Measurements from ENCODE around the gene ZBTB9.

Gene ZBTB9

GRCh38 chr6:33492093-33492492 is 37.7 kb downstream of the ZBTB9 start:
- in situ Hi-C loops (cut with MboI; ENCODE audit: low pct_unique_long_range_greater_than_20kb, low sequenced_read_pairs, unreplicated experiment), result no loop called here
- DNase-seq (ENCODE audit: low spot score), result no peak
- TF ChIP-seq, protein P1, sequence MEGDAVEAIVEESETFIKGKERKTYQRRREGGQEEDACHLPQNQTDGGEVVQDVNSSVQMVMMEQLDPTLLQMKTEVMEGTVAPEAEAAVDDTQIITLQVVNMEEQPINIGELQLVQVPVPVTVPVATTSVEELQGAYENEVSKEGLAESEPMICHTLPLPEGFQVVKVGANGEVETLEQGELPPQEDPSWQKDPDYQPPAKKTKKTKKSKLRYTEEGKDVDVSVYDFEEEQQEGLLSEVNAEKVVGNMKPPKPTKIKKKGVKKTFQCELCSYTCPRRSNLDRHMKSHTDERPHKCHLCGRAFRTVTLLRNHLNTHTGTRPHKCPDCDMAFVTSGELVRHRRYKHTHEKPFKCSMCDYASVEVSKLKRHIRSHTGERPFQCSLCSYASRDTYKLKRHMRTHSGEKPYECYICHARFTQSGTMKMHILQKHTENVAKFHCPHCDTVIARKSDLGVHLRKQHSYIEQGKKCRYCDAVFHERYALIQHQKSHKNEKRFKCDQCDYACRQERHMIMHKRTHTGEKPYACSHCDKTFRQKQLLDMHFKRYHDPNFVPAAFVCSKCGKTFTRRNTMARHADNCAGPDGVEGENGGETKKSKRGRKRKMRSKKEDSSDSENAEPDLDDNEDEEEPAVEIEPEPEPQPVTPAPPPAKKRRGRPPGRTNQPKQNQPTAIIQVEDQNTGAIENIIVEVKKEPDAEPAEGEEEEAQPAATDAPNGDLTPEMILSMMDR (IDR thresholded peaks at IDR 0.05; ENCODE audit: extremely low read depth, insufficient read depth, missing control alignments), result peak; percentile 19

GRCh38 chr6:33497157-33497556 is 42.8 kb downstream of the ZBTB9 start:
- TF ChIP-seq, protein P1 (IDR thresholded peaks at IDR 0.05; ENCODE audit: extremely low read depth, insufficient read depth, missing control alignments), result no peak
- in situ Hi-C loops (cut with MboI; ENCODE audit: low pct_unique_long_range_greater_than_20kb, low sequenced_read_pairs, unreplicated experiment), result no loop called here
- DNase-seq (ENCODE audit: low spot score), result no peak

- in situ Hi-C loops (cut with MboI; ENCODE audit: low pct_unique_long_range_greater_than_20kb, low sequenced_read_pairs, unreplicated experiment), result no loop called here
- DNase-seq (ENCODE audit: low spot score), result no peak
These were observed 48.1 kb downstream of the ZBTB9 start for GRCh38 chr6:33502486-33502885.

DNA sequence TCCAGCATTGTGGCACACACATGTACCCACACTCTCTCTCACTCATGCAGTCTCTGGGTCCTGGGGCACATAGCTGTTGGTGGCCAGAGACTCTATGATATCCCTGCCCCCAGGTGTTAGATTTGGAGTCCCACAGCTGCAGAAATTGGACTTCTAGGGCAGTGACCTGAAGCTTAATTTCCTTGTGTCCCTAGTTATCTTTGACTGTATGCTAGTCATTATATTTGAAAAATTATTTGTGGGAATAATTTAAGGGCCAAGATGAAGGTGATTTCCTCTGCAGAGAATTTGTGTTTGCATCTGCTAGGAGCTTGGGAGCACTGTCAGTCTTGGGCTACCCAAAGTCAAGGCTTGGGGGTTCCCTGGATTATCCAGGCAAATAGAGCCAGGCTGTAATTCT is 50.1 kb downstream of the ZBTB9 start:
- DNase-seq (ENCODE audit: low spot score), result no peak
- in situ Hi-C loops (cut with MboI; ENCODE audit: low pct_unique_long_range_greater_than_20kb, low sequenced_read_pairs, unreplicated experiment), result no loop called here
- TF ChIP-seq, protein P1 (IDR thresholded peaks at IDR 0.05; ENCODE audit: extremely low read depth, insufficient read depth, missing control alignments), result no peak

More at GRCh38 chr6:33502486-33502885, 48.1 kb downstream of the ZBTB9 start:
- TF ChIP-seq, protein P1 (IDR thresholded peaks at IDR 0.05; ENCODE audit: extremely low read depth, insufficient read depth, missing control alignments), result no peak

- TF ChIP-seq, protein P1 (IDR thresholded peaks at IDR 0.05; ENCODE audit: extremely low read depth, insufficient read depth, missing control alignments), result no peak
- no peak for DNase-seq (ENCODE audit: low spot score)
- in situ Hi-C loops (cut with MboI; ENCODE audit: low pct_unique_long_range_greater_than_20kb, low sequenced_read_pairs, unreplicated experiment), result no loop called here
These were observed 51.4 kb downstream of the ZBTB9 start for GRCh38 chr6:33505548-33506370.

Data from GM13977 (cell line).